GM23338 (cell line): Measurements from ENCODE around the gene RNF103. TPM values are rescaled to one million over a fixed set of nuclear protein-coding genes. Genes with fewer than 3 reads are reported as not detected.

Experiments
- ATAC-seq: fragments of 200-7000 bp; cut with Tn5 transposase; 3 replicates; pipeline ENCODE4 v1.9.1; 2020
- DNase-seq: peaks from one replicate; pipeline ENCODE4 v3.0.0-alpha.2; 2015; ENCODE audit warnings: low spot score
- H2AFZ ChIP-seq: fragments of 200-600 bp; sonication (generic); 2 replicates; pipeline ENCODE4 v1.8.0; 2016; ENCODE audit warnings: antibody characterized with exemption, mild to moderate bottlenecking, moderate library complexity
- H3F3A ChIP-seq: fragments of 200-600 bp; sonication (generic); replicated peaks from 2 replicates; pipeline ENCODE4 v1.8.0; 2017; ENCODE audit warnings: antibody characterized with exemption, mixed run types, low read depth
- H3K27ac ChIP-seq: fragments of 200-600 bp; sonication (generic); 2 replicates; pipeline ENCODE4 v1.6.1; 2016; ENCODE audit warnings: low read depth
- H3K27me3 ChIP-seq: fragments of 200-600 bp; sonication (generic); 2 replicates; pipeline ENCODE4 v1.8.0; 2016; ENCODE audit warnings: mild to moderate bottlenecking, mixed run types, moderate library complexity; ENCODE audit not compliant: insufficient read depth
- H3K36me3 ChIP-seq: fragments of 200-600 bp; sonication (generic); 2 replicates; pipeline ENCODE4 v1.8.0; 2016; ENCODE audit warnings: mild to moderate bottlenecking; ENCODE audit not compliant: insufficient read depth
- H3K4me1 ChIP-seq: fragments of 200-600 bp; sonication (generic); 2 replicates; pipeline ENCODE4 v1.8.0; 2016; ENCODE audit warnings: mild to moderate bottlenecking, moderate library complexity; ENCODE audit not compliant: insufficient read depth
- H3K4me2 ChIP-seq: fragments of 200-600 bp; sonication (generic); 2 replicates; pipeline ENCODE4 v1.7.1; 2017; ENCODE audit warnings: mixed run types
- H3K4me3 ChIP-seq: fragments of 200-600 bp; sonication (generic); 2 replicates; pipeline ENCODE4 v1.6.1; 2016; ENCODE audit warnings: mixed run types
- H3K79me2 ChIP-seq: fragments of 200-600 bp; sonication (generic); replicated peaks from 2 replicates; pipeline ENCODE4 v1.8.0; 2017; ENCODE audit warnings: mild to moderate bottlenecking; ENCODE audit not compliant: insufficient read depth
- H3K9me2 ChIP-seq: fragments of 200-600 bp; sonication (generic); 2 replicates; pipeline ENCODE4 v1.8.0; 2017; ENCODE audit not compliant: insufficient read depth
- H4K20me1 ChIP-seq: fragments of 200-600 bp; sonication (generic); replicated peaks from 2 replicates; pipeline ENCODE4 v1.8.0; 2017; ENCODE audit warnings: mild to moderate bottlenecking; ENCODE audit not compliant: insufficient read depth
- H3K27ac Mint-ChIP-seq: 2 replicates; pipeline ENCODE4 v1.8.0; 2020; ENCODE audit warnings: inconsistent platforms, mild to moderate bottlenecking, moderate library complexity, mixed read lengths
- H3K27me3 Mint-ChIP-seq: 3 replicates; pipeline ENCODE4 v1.8.0; 2022; ENCODE audit warnings: low read depth, mild to moderate bottlenecking, moderate library complexity, mixed read lengths, inconsistent platforms; ENCODE audit not compliant: insufficient read depth, poor library complexity
- H3K36me3 Mint-ChIP-seq: 3 replicates; pipeline ENCODE4 v1.8.0; 2021; ENCODE audit warnings: low read depth, mild to moderate bottlenecking, inconsistent platforms, moderate library complexity, mixed read lengths
- H3K4me1 Mint-ChIP-seq: 3 replicates; pipeline ENCODE4 v1.8.0; 2020; ENCODE audit warnings: mild to moderate bottlenecking, inconsistent platforms, mixed read lengths
- H3K4me3 Mint-ChIP-seq: 3 replicates; pipeline ENCODE4 v1.8.0; 2021; ENCODE audit warnings: moderate library complexity, mild to moderate bottlenecking, inconsistent platforms, mixed read lengths
- H3K9me3 Mint-ChIP-seq: 3 replicates; pipeline ENCODE4 v1.8.0; 2020; ENCODE audit warnings: moderate library complexity, mild to moderate bottlenecking, inconsistent platforms, mixed read lengths
- EZH2 ChIP-seq: fragments of 200-600 bp; sonication (generic); IDR thresholded peaks from one replicate; pipeline ENCODE4 v1.8.0; 2017; ENCODE audit warnings: antibody characterized with exemption, mild to moderate bottlenecking, low read depth; ENCODE audit not compliant: unreplicated experiment
- POLR2AphosphoS5 ChIP-seq: IDR thresholded peaks from 2 replicates; pipeline ENCODE4 v1.6.1; 2016; ENCODE audit warnings: antibody characterized with exemption, low read depth
- REST ChIP-seq: IDR thresholded peaks from one replicate; pipeline ENCODE4 v1.6.1; 2018; ENCODE audit warnings: antibody characterized with exemption; ENCODE audit not compliant: unreplicated experiment
- STAT1 ChIP-seq: IDR thresholded peaks from one replicate; pipeline ENCODE4 v1.6.1; 2016; ENCODE audit warnings: antibody characterized with exemption; ENCODE audit not compliant: unreplicated experiment
- ZNF331 ChIP-seq: fragments of 250-450 bp; sonication (Bioruptor Pico); IDR thresholded peaks from 2 replicates; pipeline ENCODE4 v1.5.0; 2020; ENCODE audit warnings: low read depth, mild to moderate bottlenecking, moderate library complexity
- ZNF462 ChIP-seq: fragments of 250-450 bp; sonication (Bioruptor Pico); IDR thresholded peaks from 2 replicates; pipeline ENCODE4 v1.5.0; 2020; ENCODE audit warnings: mild to moderate bottlenecking, moderate library complexity
- polyA plus RNA-seq: library from polyadenylated mRNA; unstranded; fragments of >200 nt; fragmentation: Nextera tagmentation; extraction: Ambion mirVana; gene quantifications from 2 replicates; pipeline ENCODE4 v1.2.1, GENCODE V29; 2016
- total RNA-seq: library from RNA; depleted of rRNA; stranded (reverse); fragments of >200 nt; shearing (Covaris generic); gene quantifications from 2 replicates; pipeline ENCODE4 v1.2.3, GENCODE V29; 2014

RNF103 gene
- total and polyA plus RNA-seq, 2 experiments from 2014 or later: 3.8 to 5.9 TPM

- no peaks in the 10 kb centered on the region; the same call in 2 of the 3 replicates for H3K36me3 Mint-ChIP-seq
- no peak overlapping the region for H3K4me3 ChIP-seq
- H3K27ac Mint-ChIP-seq: no peak overlapping the region
- peaks cover 15% of the 10 kb centered on the region for H3K9me3 Mint-ChIP-seq
- H3K27me3 ChIP-seq: no peaks in the 10 kb centered on the region
- H2AFZ ChIP-seq: no peak overlapping the region
- no peak for TF ChIP-seq STAT1
- no peak for TF ChIP-seq ZNF462 (CRISPR knock-in tag)
- TF ChIP-seq POLR2AphosphoS5: no peak
- no peak for TF ChIP-seq EZH2
- no peak for TF ChIP-seq ZNF331 (CRISPR knock-in tag)
- no peak for TF ChIP-seq REST
- no peaks in the 10 kb centered on the region for H3F3A ChIP-seq
- no peaks in the 10 kb centered on the region for H3K79me2 ChIP-seq
- no peak overlapping the region for H3K4me2 ChIP-seq
- ATAC-seq (no peak), DNase-seq (no peak)
- no peaks in the 10 kb centered on the region for H4K20me1 ChIP-seq
- H3K27ac ChIP-seq: no peak overlapping the region
- no peaks in the 10 kb centered on the region for H3K27me3 Mint-ChIP-seq
- H3K4me1 Mint-ChIP-seq: no peaks in the 10 kb centered on the region
- H3K9me2 ChIP-seq: peaks cover 4% of the 10 kb centered on the region; the same call in 1 of the 2 replicates
- H3K4me3 Mint-ChIP-seq: no peak overlapping the region
- no peaks in the 10 kb centered on the region for H3K4me1 ChIP-seq
- H3K36me3 ChIP-seq: no peaks in the 10 kb centered on the region
These were observed 22.7 kb upstream of the RNF103 start for GRCh38 chr2:86646329-86646728.
